D341Med (cell line): ENCODE measurements around the gene ZC3HAV1L.
A peak's percentile ranks its signal among the peaks of the same experiment; 100 is the strongest.
"Not testable (repeated sequence)": the region's sequence is repeated elsewhere in the genome, so short reads cannot be mapped to it uniquely, and the experiment has no call there.

Experiments used
- DNase-seq: peaks from one replicate; pipeline ENCODE4 v3.0.0; 2012; ENCODE audit warnings: low spot score

The ZC3HAV1L gene

GRCh38 chr7:139035586-139036353 lies at the start of gene ZC3HAV1L:
Gene ZC3HAV1L (minus strand): TSS chr7:139036042. CDS start chr7:139036017, 25 bp downstream.
- peak; percentile 96 for DNase-seq

GRCh38 chr7:139084709-139085108 lies 48.9 kb upstream of the ZC3HAV1L start:
- no peak for DNase-seq

GRCh38 chr7:139081584-139081983 lies 45.7 kb upstream of the ZC3HAV1L start:
- DNase-seq: no peak

GRCh38 chr7:139080905-139081304 lies 45.1 kb upstream of the ZC3HAV1L start:
- no peak for DNase-seq

- no peak for DNase-seq
Observed at GRCh38 chr7:139079861-139080260, 44.0 kb upstream of the ZC3HAV1L start.

GRCh38 chr7:139078911-139079310 lies 43.1 kb upstream of the ZC3HAV1L start:
- no peak for DNase-seq

GRCh38 chr7:139078399-139078798 lies 42.6 kb upstream of the ZC3HAV1L start:
- DNase-seq: no peak

- not testable (repeated sequence) for DNase-seq
Observed at GRCh38 chr7:139077706-139078105, 41.9 kb upstream of the ZC3HAV1L start.

GRCh38 chr7:139075871-139076686 lies 40.2 kb upstream of the ZC3HAV1L start:
- DNase-seq: no peak

- peak; percentile 75 for DNase-seq
Observed at GRCh38 chr7:139075031-139075652, 39.3 kb upstream of the ZC3HAV1L start.

GRCh38 chr7:139072796-139073195 lies 37.0 kb upstream of the ZC3HAV1L start:
- DNase-seq: no peak

GRCh38 chr7:139071680-139072079 lies 35.8 kb upstream of the ZC3HAV1L start:
- no peak for DNase-seq

GRCh38 chr7:139068544-139069399 lies 32.9 kb upstream of the ZC3HAV1L start:
- DNase-seq: no peak

- no peak for DNase-seq
Observed at GRCh38 chr7:139066315-139066714, 30.5 kb upstream of the ZC3HAV1L start.

GRCh38 chr7:139065323-139065722 lies 29.5 kb upstream of the ZC3HAV1L start:
- no peak for DNase-seq

GRCh38 chr7:139061416-139061815 lies 25.6 kb upstream of the ZC3HAV1L start:
- DNase-seq: no peak

- DNase-seq: no peak
Observed at GRCh38 chr7:139060695-139061237, 24.9 kb upstream of the ZC3HAV1L start.

GRCh38 chr7:139059905-139060304 lies 24.1 kb upstream of the ZC3HAV1L start:
- no peak for DNase-seq

- no peak for DNase-seq
Observed at GRCh38 chr7:139058943-139059342, 23.1 kb upstream of the ZC3HAV1L start.

GRCh38 chr7:139055674-139056073 lies 19.8 kb upstream of the ZC3HAV1L start:
- no peak for DNase-seq

- DNase-seq: not testable (repeated sequence)
Observed at GRCh38 chr7:139054656-139055055, 18.8 kb upstream of the ZC3HAV1L start.
